Colonic mucosa (tissue), 4 donors: ENCODE measurements around the gene USP12. TPM values are rescaled to one million over a fixed set of nuclear protein-coding genes. Genes with fewer than 3 reads are reported as not detected.

ENCODE experiments used
- DNase-seq: peaks from one replicate; pipeline ENCODE4 v3.0.0-alpha.2; 2020
- H3K27ac ChIP-seq: fragments of 200-600 bp; one replicate; pipeline ENCODE4 v1.8.0; 2021
- H3K27me3 ChIP-seq: fragments of 200-600 bp; one replicate; pipeline ENCODE4 v1.8.0; 2021
- H3K36me3 ChIP-seq: fragments of 200-600 bp; one replicate; pipeline ENCODE4 v1.8.0; 2021
- H3K4me1 ChIP-seq: fragments of 200-600 bp; one replicate; pipeline ENCODE4 v1.8.0; 2021; ENCODE audit warnings: mild to moderate bottlenecking
- H3K4me3 ChIP-seq: fragments of 200-600 bp; one replicate; pipeline ENCODE4 v1.8.0; 2021
- H3K9ac ChIP-seq, 2 donors: one replicate each; pipeline ENCODE4 v1.7.0; 2013; ENCODE audit warnings: control low read depth in 2 of 2, low read depth in 2 of 2, low read length in 2 of 2
- H3K9me3 ChIP-seq: fragments of 200-600 bp; one replicate; pipeline ENCODE4 v1.8.0; 2021
- CTCF ChIP-seq: fragments of 200-600 bp; IDR thresholded peaks from one replicate; pipeline ENCODE4 v1.8.0; 2022; ENCODE audit warnings: antibody characterized with exemption, mild to moderate bottlenecking
- intact Hi-C: fragments of 100-400 bp; cut with DNase I; formaldehyde crosslinking; loops from one replicate; pipeline ENCODE4 v1.14.1; 2022
- total RNA-seq, 2 donors: library from RNA; stranded (reverse); fragmentation: NEBNext Ultra II Directional in 1 of 2; extraction: Animal tissue kit (Norgen Biotek cat#: 25700) in 1 of 2; gene quantifications; one replicate each; pipeline ENCODE4 v1.2.1, GENCODE V29; 2021
- donor health status: healthy.
- donor health status: DM: no; HTN: no; CAD: no.
- donor health status: DM: no; HTN: no; CAD: no.

Gene USP12
- total RNA-seq, 2 donors from 2014 or later: 28.0 to 48.0 TPM

- no peaks in the 10 kb centered on the region for H3K9me3 ChIP-seq
- DNase-seq: no peak
- H3K9ac ChIP-seq: no peak overlapping the region
- no peak overlapping the region for H3K27ac ChIP-seq
- no peak overlapping the region for H3K4me3 ChIP-seq
- intact Hi-C loops: no loop called here
- H3K27me3 ChIP-seq: no peaks in the 10 kb centered on the region
- no peaks in the 10 kb centered on the region for H3K36me3 ChIP-seq
- TF ChIP-seq CTCF: no peak
- no peaks in the 10 kb centered on the region for H3K4me1 ChIP-seq
Measured at GRCh38 chr13:27097691-27098090, 73.9 kb downstream of the USP12 start.

DNA sequence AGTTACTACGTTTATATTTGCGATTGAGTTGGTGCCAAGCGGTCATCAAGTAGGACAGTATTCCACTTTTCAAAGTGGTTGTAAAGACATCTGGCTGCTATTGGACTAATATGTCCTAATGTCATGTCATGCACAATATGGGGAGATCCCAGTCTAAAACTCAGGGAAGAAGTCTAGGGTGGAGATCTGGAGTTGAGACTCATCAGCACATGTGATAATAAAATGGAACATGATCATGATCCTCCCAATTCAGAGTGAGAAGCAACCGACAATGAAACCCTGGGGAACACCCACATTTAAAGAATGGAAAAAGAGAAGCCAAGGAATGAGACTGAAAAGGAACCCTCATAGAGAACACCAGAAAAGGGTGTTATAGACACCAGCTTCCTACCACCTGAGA lies 80.2 kb downstream of the USP12 start:
- no peak overlapping the region for H3K9ac ChIP-seq
- no peaks in the 10 kb centered on the region for H3K27me3 ChIP-seq
- intact Hi-C loops: no loop called here
- no peak overlapping the region for H3K27ac ChIP-seq
- DNase-seq: no peak
- no peaks in the 10 kb centered on the region for H3K36me3 ChIP-seq
- H3K4me3 ChIP-seq: no peak overlapping the region
- no peaks in the 10 kb centered on the region for H3K9me3 ChIP-seq
- no peak for TF ChIP-seq CTCF
- no peaks in the 10 kb centered on the region for H3K4me1 ChIP-seq

DNA sequence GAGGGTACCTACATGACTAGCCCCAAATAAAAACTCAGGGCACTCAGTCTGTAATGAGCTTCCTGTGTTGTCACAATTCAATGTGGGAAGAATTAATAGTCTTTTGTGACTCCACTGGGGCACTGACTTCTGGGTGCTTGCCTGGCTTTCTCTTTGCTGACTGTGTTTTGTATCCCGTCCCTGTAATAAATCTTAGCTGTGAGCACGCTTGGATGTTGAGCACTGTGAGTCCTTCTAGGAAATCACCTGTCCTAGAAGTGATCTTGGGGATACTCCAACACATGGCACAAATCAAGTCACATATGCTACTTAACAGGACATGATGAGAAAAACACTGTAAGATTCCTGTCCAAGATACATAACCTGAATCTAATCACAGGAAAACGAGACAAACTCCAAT lies 83.0 kb downstream of the USP12 start:
- intact Hi-C loops: loop anchor here (5.0 kb wide), 1 partner anchor 76 kb away; no protein-coding TSS in a partner anchor
- DNase-seq: no peak
- no peaks in the 10 kb centered on the region for H3K9me3 ChIP-seq
- no peak for TF ChIP-seq CTCF
- H3K27me3 ChIP-seq: no peaks in the 10 kb centered on the region
- H3K4me3 ChIP-seq: no peak overlapping the region
- H3K27ac ChIP-seq: no peak overlapping the region
- H3K36me3 ChIP-seq: no peaks in the 10 kb centered on the region
- H3K4me1 ChIP-seq: no peaks in the 10 kb centered on the region
- H3K9ac ChIP-seq: no peak overlapping the region

DNA sequence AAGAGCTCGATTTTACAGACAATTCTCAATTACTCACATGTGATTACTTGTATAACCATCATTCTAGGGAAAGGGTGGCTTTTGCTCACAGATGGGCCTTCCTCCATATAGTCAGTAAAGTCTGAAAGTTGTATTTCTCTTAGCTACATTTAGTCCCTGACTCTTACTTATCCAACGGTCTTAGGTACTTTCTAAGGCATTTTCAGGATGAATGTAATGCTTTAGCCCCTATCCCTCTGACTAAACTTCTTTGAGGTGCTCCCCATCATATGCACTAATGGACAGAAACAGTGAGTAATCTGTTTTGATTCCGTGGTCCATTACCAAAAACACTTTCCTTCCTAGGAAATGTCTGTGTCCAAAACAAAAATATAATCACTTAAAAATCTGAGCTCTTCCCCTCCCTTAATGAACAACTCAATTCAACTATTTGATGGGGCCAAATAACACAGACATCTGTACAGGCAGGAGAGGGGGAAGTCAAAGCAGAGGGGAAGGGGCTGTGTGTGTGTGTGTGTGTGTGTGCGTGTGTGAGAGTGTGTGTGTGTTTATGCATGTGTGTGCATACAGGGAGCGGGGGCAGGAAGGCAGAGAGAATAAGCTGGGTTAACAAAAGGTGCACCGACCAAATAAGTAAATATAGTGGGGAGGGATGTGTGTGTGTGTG lies 84.9 kb downstream of the USP12 start:
- H3K9me3 ChIP-seq: no peaks in the 10 kb centered on the region
- H3K4me1 ChIP-seq: no peaks in the 10 kb centered on the region
- no peak for TF ChIP-seq CTCF
- H3K27me3 ChIP-seq: no peaks in the 10 kb centered on the region
- H3K27ac ChIP-seq: no peak overlapping the region
- no peak overlapping the region for H3K9ac ChIP-seq
- DNase-seq: no peak
- H3K4me3 ChIP-seq: no peak overlapping the region
- no peaks in the 10 kb centered on the region for H3K36me3 ChIP-seq
- intact Hi-C loops: loop anchor here (5.0 kb wide), 1 partner anchor 74 kb away; no protein-coding TSS in a partner anchor

- Histone ChIP-seq H3K27me3 (no peaks in the 10 kb centered on the region), H3K9me3 (no peaks in the 10 kb centered on the region), H3K9ac (no peak overlapping the region), H3K4me3 (no peak overlapping the region), H3K36me3 (no peaks in the 10 kb centered on the region), H3K4me1 (no peaks in the 10 kb centered on the region), H3K27ac (no peak overlapping the region)
- intact Hi-C loops: no loop called here
- no peak for TF ChIP-seq CTCF
- DNase-seq: no peak
Measured at GRCh38 chr13:27083183-27083582, 88.4 kb downstream of the USP12 start.
